ENCODE data around the gene ROMO1. TPM values are rescaled to one million over a fixed set of nuclear protein-coding genes. Genes with fewer than 3 reads are reported as not detected.

Gene ROMO1
- total RNA-seq: 100 to 1,000 TPM in 1 of 2 donors, 10 to 100 TPM in 1; 71.4 to 209 TPM
- 100 to 1,000 TPM in 1 of 2 donors, 10 to 100 TPM in 1; 95.3 to 109 TPM for polyA plus RNA-seq (ENCODE audit: insufficient read length in 2 of 2)
- long read RNA-seq, donor 1, transcript ROMO1-204 (3 exons, 498 nt): minor isoform, 58 of 187 reads
- long read RNA-seq, donor 1, transcript ROMO1-201 (2 exons, 496 nt): minor isoform, 41 of 187 reads
- long read RNA-seq, donor 1, transcript ROMO1-203 (3 exons, 422 nt): major isoform, 88 of 187 reads
- long read RNA-seq, donor 1, partial matches to known transcripts: 0 of 187 reads
- long read RNA-seq, donor 1, other reads (novel, unspliced or antisense): 0 of 187 reads
- long read RNA-seq, donor 2, transcript ROMO1-201 (2 exons, 496 nt): minor isoform, 10 of 122 reads
- long read RNA-seq, donor 2, transcript ROMO1-204 (3 exons, 498 nt): minor isoform, 21 of 122 reads
- long read RNA-seq, donor 2, transcript ROMO1-203 (3 exons, 422 nt): major isoform, 31 of 122 reads
- long read RNA-seq, donor 2, partial matches to known transcripts: 55 of 122 reads
- long read RNA-seq, donor 2, other reads (novel, unspliced or antisense): 5 of 122 reads
- long read RNA-seq, donor 3, transcript ROMO1-203 (3 exons, 422 nt): major isoform, 49 of 86 reads
- long read RNA-seq, donor 3, transcript ROMO1-204 (3 exons, 498 nt): minor isoform, 24 of 86 reads
- long read RNA-seq, donor 3, transcript ROMO1-201 (2 exons, 496 nt): minor isoform, 13 of 86 reads
- long read RNA-seq, donor 3, partial matches to known transcripts: 0 of 86 reads
- long read RNA-seq, donor 3, other reads (novel, unspliced or antisense): 0 of 86 reads
- long read RNA-seq, donor 4, transcript ROMO1-203 (3 exons, 422 nt): major isoform, 163 of 316 reads
- long read RNA-seq, donor 4, transcript ROMO1-204 (3 exons, 498 nt): minor isoform, 95 of 316 reads
- long read RNA-seq, donor 4, transcript ROMO1-201 (2 exons, 496 nt): minor isoform, 58 of 316 reads
- long read RNA-seq, donor 4, partial matches to known transcripts: 0 of 316 reads
- long read RNA-seq, donor 4, other reads (novel, unspliced or antisense): 0 of 316 reads

- no peaks in the 10 kb centered on the region for H3K27me3 ChIP-seq (ENCODE audit: control insufficient read depth, insufficient read depth, low read length)
- peak; percentile 74 to 97 (median 84) for DNase-seq (ENCODE audit: low read depth in 4 of 6, low spot score in 6 of 6)
- no peaks in the 10 kb centered on the region for H3K9me3 ChIP-seq (ENCODE audit: control insufficient read depth, insufficient read depth, low read length)
- WGBS (ENCODE audit: insufficient coverage): 0% methylated on average over 75 of the region's 81 CpGs
- H3K4me3 ChIP-seq (ENCODE audit: low read depth, low read length): peak within 1 kb of the TSS; percentile 76
- H3K27ac ChIP-seq (ENCODE audit: low read depth, low read length): peak within 1 kb of the TSS; percentile 91
- H3K36me3 ChIP-seq (ENCODE audit: control insufficient read depth, insufficient read depth, low read length): peaks cover 31% of the 10 kb centered on the region
- peaks cover 10% of the 10 kb centered on the region for H3K4me1 ChIP-seq (ENCODE audit: control insufficient read depth, insufficient read depth, low read length)
These were observed at the start of gene ROMO1, which contains the start of gene NFS1 for GRCh38 chr20:35699127-35699956. Gene ROMO1 (plus strand): TSS chr20:35699405. CDS start chr20:35699633, 228 bp downstream. Gene NFS1 (minus strand): TSS chr20:35699352. CDS start chr20:35699288, 64 bp downstream.

- Histone ChIP-seq H3K27me3 (ENCODE audit: control insufficient read depth, insufficient read depth, low read length) (no peaks in the 10 kb centered on the region), H3K4me3 (ENCODE audit: low read depth, low read length) (no peak overlapping the region), H3K4me1 (ENCODE audit: control insufficient read depth, insufficient read depth, low read length) (peaks cover 4% of the 10 kb centered on the region), H3K36me3 (ENCODE audit: control insufficient read depth, insufficient read depth, low read length) (peaks cover 19% of the 10 kb centered on the region), H3K9me3 (ENCODE audit: control insufficient read depth, insufficient read depth, low read length) (no peaks in the 10 kb centered on the region), H3K27ac (ENCODE audit: low read depth, low read length) (no peak overlapping the region)
- no CpG with 5 or more reads among the region's 3 CpGs for WGBS (ENCODE audit: insufficient coverage)
- DNase-seq (ENCODE audit: low read depth in 4 of 6, low spot score in 6 of 6): no peak
These were observed 48.6 kb upstream of the ROMO1 start for GRCh38 chr20:35650632-35651031.

- H3K36me3 ChIP-seq (ENCODE audit: control insufficient read depth, insufficient read depth, low read length): peaks cover 19% of the 10 kb centered on the region
- no peak overlapping the region for H3K4me3 ChIP-seq (ENCODE audit: low read depth, low read length)
- DNase-seq (ENCODE audit: low read depth in 4 of 6, low spot score in 6 of 6): no peak
- no peaks in the 10 kb centered on the region for H3K9me3 ChIP-seq (ENCODE audit: control insufficient read depth, insufficient read depth, low read length)
- H3K27me3 ChIP-seq (ENCODE audit: control insufficient read depth, insufficient read depth, low read length): no peaks in the 10 kb centered on the region
- H3K4me1 ChIP-seq (ENCODE audit: control insufficient read depth, insufficient read depth, low read length): peaks cover 4% of the 10 kb centered on the region
- no peak overlapping the region for H3K27ac ChIP-seq (ENCODE audit: low read depth, low read length)
These were observed 47.2 kb upstream of the ROMO1 start for GRCh38 chr20:35651958-35652357.

GRCh38 chr20:35652641-35653429 lies 46.4 kb upstream of the ROMO1 start:
- Histone ChIP-seq H3K4me3 (ENCODE audit: low read depth, low read length) (no peak overlapping the region), H3K9me3 (ENCODE audit: control insufficient read depth, insufficient read depth, low read length) (no peaks in the 10 kb centered on the region), H3K4me1 (ENCODE audit: control insufficient read depth, insufficient read depth, low read length) (peaks cover 4% of the 10 kb centered on the region), H3K36me3 (ENCODE audit: control insufficient read depth, insufficient read depth, low read length) (peaks cover 19% of the 10 kb centered on the region), H3K27me3 (ENCODE audit: control insufficient read depth, insufficient read depth, low read length) (no peaks in the 10 kb centered on the region), H3K27ac (ENCODE audit: low read depth, low read length) (no peak overlapping the region)
- no peak for DNase-seq (ENCODE audit: low read depth in 4 of 6, low spot score in 6 of 6)
- 93% methylated on average over 13 of the region's 13 CpGs for WGBS (ENCODE audit: insufficient coverage)

- H3K4me3 ChIP-seq (ENCODE audit: low read depth, low read length): no peak overlapping the region
- peaks cover 19% of the 10 kb centered on the region for H3K36me3 ChIP-seq (ENCODE audit: control insufficient read depth, insufficient read depth, low read length)
- no peaks in the 10 kb centered on the region for H3K27me3 ChIP-seq (ENCODE audit: control insufficient read depth, insufficient read depth, low read length)
- WGBS (ENCODE audit: insufficient coverage): 97% methylated on average over 3 of the region's 3 CpGs
- no peak for DNase-seq (ENCODE audit: low read depth in 4 of 6, low spot score in 6 of 6)
- H3K4me1 ChIP-seq (ENCODE audit: control insufficient read depth, insufficient read depth, low read length): peaks cover 4% of the 10 kb centered on the region
- H3K27ac ChIP-seq (ENCODE audit: low read depth, low read length): no peak overlapping the region
- no peaks in the 10 kb centered on the region for H3K9me3 ChIP-seq (ENCODE audit: control insufficient read depth, insufficient read depth, low read length)
These were observed 45.8 kb upstream of the ROMO1 start for GRCh38 chr20:35653430-35653734.

- Histone ChIP-seq H3K9me3 (ENCODE audit: control insufficient read depth, insufficient read depth, low read length) (no peaks in the 10 kb centered on the region), H3K36me3 (ENCODE audit: control insufficient read depth, insufficient read depth, low read length) (peaks cover 19% of the 10 kb centered on the region), H3K4me1 (ENCODE audit: control insufficient read depth, insufficient read depth, low read length) (peaks cover 4% of the 10 kb centered on the region), H3K4me3 (ENCODE audit: low read depth, low read length) (no peak overlapping the region), H3K27me3 (ENCODE audit: control insufficient read depth, insufficient read depth, low read length) (no peaks in the 10 kb centered on the region), H3K27ac (ENCODE audit: low read depth, low read length) (no peak overlapping the region)
- 84% methylated on average over 2 of the region's 4 CpGs for WGBS (ENCODE audit: insufficient coverage)
- no peak for DNase-seq (ENCODE audit: low read depth in 4 of 6, low spot score in 6 of 6)
These were observed 45.3 kb upstream of the ROMO1 start for GRCh38 chr20:35653893-35654292.

GRCh38 chr20:35654415-35654814 lies 44.8 kb upstream of the ROMO1 start:
- no peak overlapping the region for H3K4me3 ChIP-seq (ENCODE audit: low read depth, low read length)
- peaks cover 19% of the 10 kb centered on the region for H3K36me3 ChIP-seq (ENCODE audit: control insufficient read depth, insufficient read depth, low read length)
- no peak for DNase-seq (ENCODE audit: low read depth in 4 of 6, low spot score in 6 of 6)
- no peak overlapping the region for H3K27ac ChIP-seq (ENCODE audit: low read depth, low read length)
- H3K27me3 ChIP-seq (ENCODE audit: control insufficient read depth, insufficient read depth, low read length): no peaks in the 10 kb centered on the region
- no peaks in the 10 kb centered on the region for H3K9me3 ChIP-seq (ENCODE audit: control insufficient read depth, insufficient read depth, low read length)
- 96% methylated on average over 9 of the region's 9 CpGs for WGBS (ENCODE audit: insufficient coverage)
- H3K4me1 ChIP-seq (ENCODE audit: control insufficient read depth, insufficient read depth, low read length): peaks cover 4% of the 10 kb centered on the region

GRCh38 chr20:35657271-35657670 lies 41.9 kb upstream of the ROMO1 start:
- WGBS (ENCODE audit: insufficient coverage): no CpG with 5 or more reads among the region's 1 CpG
- H3K4me3 ChIP-seq (ENCODE audit: low read depth, low read length): no peak overlapping the region
- no peak for DNase-seq (ENCODE audit: low read depth in 4 of 6, low spot score in 6 of 6)
- peaks cover 8% of the 10 kb centered on the region for H3K4me1 ChIP-seq (ENCODE audit: control insufficient read depth, insufficient read depth, low read length)
- H3K36me3 ChIP-seq (ENCODE audit: control insufficient read depth, insufficient read depth, low read length): peaks cover 18% of the 10 kb centered on the region
- no peaks in the 10 kb centered on the region for H3K27me3 ChIP-seq (ENCODE audit: control insufficient read depth, insufficient read depth, low read length)
- H3K27ac ChIP-seq (ENCODE audit: low read depth, low read length): no peak overlapping the region
- H3K9me3 ChIP-seq (ENCODE audit: control insufficient read depth, insufficient read depth, low read length): no peaks in the 10 kb centered on the region

All from spinal cord (tissue), 10 donors.